Stimulated activated CD4-positive, alpha-beta T cell treated with anti-CD3 and anti-CD28 coated beads, Interleukin-2, amount 100 ng/mL, for 4 hours (primary cell): ENCODE data around the gene AIRE.

Experiments used
- DNase-seq: peaks from one replicate; pipeline ENCODE4 v3.0.0-alpha.2; 2020; ENCODE audit warnings: low read depth

AIRE gene

GRCh38 chr21:44305691-44306090 is 20.0 kb downstream of the AIRE start:
- no peak for DNase-seq

- no peak for DNase-seq
Measured at GRCh38 chr21:44306936-44307704, 21.4 kb downstream of the AIRE start.

- no peak for DNase-seq
Measured at GRCh38 chr21:44310628-44311507, 25.2 kb downstream of the AIRE start.

- no peak for DNase-seq
Measured at GRCh38 chr21:44312089-44312488, 26.4 kb downstream of the AIRE start.

GRCh38 chr21:44312716-44313115 is 27.0 kb downstream of the AIRE start:
- no peak for DNase-seq

GRCh38 chr21:44313451-44313850 is 27.8 kb downstream of the AIRE start:
- DNase-seq = no peak

- DNase-seq = no peak
Measured at GRCh38 chr21:44314128-44314527, 28.5 kb downstream of the AIRE start.

- no peak for DNase-seq
Measured at GRCh38 chr21:44314561-44314960, 28.9 kb downstream of the AIRE start.

- DNase-seq = no peak
Measured at GRCh38 chr21:44315691-44316203, 30.1 kb downstream of the AIRE start.

- no peak for DNase-seq
Measured at GRCh38 chr21:44316277-44316900, 30.7 kb downstream of the AIRE start.

- DNase-seq = no peak
Measured at GRCh38 chr21:44317241-44317782, 31.6 kb downstream of the AIRE start.

- no peak for DNase-seq
Measured at GRCh38 chr21:44317871-44318270, 32.2 kb downstream of the AIRE start.

- no peak for DNase-seq
Measured at GRCh38 chr21:44318489-44319285, 33.0 kb downstream of the AIRE start.

GRCh38 chr21:44319407-44320065 is 33.9 kb downstream of the AIRE start:
- DNase-seq = no peak

- DNase-seq = no peak
Measured at GRCh38 chr21:44320847-44321246, 35.2 kb downstream of the AIRE start.

GRCh38 chr21:44321846-44322450 is 36.3 kb downstream of the AIRE start:
- no peak for DNase-seq

- DNase-seq = no peak
Measured at GRCh38 chr21:44322621-44323325, 37.1 kb downstream of the AIRE start.

GRCh38 chr21:44323591-44323990 is 37.9 kb downstream of the AIRE start:
- no peak for DNase-seq

- no peak for DNase-seq
Measured at GRCh38 chr21:44324106-44324853, 38.6 kb downstream of the AIRE start.
